GM19395 (cell line): ENCODE data around the gene GPC5.
A peak's percentile ranks its signal among the peaks of the same experiment; 100 is the strongest.
"Not testable (repeated sequence)": the region's sequence is repeated elsewhere in the genome, so short reads cannot be mapped to it uniquely, and the experiment has no call there.

Experiments used
- ATAC-seq: cut with Tn5 transposase; IDR thresholded peaks from one replicate; pipeline ENCODE4 v1.9.1; 2021; ENCODE audit warnings: mild to moderate bottlenecking, moderate library complexity; ENCODE audit not compliant: unreplicated experiment

GPC5 gene

DNA sequence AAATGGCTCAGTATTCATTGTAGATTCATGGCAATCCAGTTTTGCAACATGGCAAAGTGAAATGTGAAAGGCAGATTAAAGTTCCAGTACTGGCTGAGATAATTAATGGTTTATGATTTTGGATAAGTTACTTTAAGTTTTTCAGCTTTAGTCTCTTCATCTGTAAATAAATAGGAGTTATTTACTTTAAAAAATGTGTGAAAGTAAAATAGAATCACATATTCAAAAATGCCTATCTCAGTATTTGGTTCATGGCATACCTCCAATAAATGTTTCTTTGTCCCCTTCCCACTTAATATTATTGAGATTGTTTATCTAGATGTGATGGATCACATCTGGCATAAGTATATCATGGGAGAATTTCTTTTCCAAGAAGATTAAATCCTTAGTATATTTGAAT is 426.0 kb downstream of the GPC5 start:
- ATAC-seq, result no peak

DNA sequence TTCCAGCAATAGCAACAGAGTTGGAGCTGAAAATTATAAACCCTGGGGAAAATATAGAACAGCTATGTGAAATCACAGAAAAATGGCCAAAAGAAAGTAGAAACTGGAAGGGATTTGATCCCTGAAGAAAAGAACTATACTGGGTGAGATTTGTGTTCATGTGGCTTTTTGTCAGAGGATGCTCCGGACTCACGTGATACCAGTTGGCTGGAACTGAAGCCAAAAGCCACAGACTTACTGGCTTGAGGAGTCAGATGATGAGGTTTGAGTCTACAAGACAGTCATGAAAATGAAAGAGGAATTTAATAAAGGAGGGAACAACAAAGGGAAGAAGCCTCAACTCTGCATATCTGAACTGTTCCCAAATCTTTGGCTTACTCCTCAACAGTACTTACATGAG is 427.1 kb downstream of the GPC5 start:
- ATAC-seq, result no peak

- ATAC-seq, result no peak
Measured at GRCh38 chr13:91836553-91836952, 438.1 kb downstream of the GPC5 start.

DNA sequence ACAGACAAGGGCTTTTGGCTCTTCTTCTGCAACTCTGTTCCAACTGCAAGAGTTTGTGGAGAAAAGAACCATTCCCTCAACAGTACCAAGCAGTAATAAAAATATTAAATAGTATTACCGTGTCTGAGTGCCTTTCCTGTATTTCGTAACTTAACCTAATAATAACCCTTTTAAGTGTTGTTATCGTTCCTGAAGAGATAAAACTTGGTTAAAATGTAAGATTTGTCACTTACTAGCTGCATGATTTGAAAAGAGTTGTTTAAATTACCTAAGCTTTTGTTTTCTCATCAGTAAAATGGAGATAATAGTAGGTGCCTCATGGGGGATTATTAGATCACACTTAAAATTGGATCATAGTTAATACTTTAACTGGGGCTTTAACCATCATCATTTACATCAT is 447.2 kb downstream of the GPC5 start:
- no peak for ATAC-seq

GRCh38 chr13:91863699-91864098 is 465.3 kb downstream of the GPC5 start:
- ATAC-seq, result no peak

- no peak for ATAC-seq
Measured at GRCh38 chr13:91868351-91868750, 469.9 kb downstream of the GPC5 start.

DNA sequence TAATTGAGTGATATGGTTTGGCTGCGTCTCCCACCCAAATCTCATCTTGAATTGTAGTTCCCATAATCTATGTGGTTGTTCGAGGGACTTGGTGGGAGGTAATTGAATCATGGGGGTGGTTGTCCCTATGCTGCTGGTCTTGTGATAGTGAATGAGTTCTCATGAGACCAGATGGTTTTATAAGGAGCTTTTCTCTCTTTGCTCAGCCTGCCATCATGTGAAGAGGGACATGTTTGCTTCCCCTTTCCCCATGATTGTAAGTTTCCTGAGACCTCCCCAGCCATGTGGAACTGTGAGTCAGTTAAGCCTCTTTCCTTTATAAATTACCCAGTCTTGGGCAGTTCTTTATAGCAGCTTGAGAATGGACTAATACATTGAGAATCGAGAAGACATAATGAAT is 480.1 kb downstream of the GPC5 start:
- no peak for ATAC-seq

GRCh38 chr13:91879360-91879759 is 480.9 kb downstream of the GPC5 start:
- ATAC-seq, result no peak

- no peak for ATAC-seq
Measured at GRCh38 chr13:91882918-91883317, 484.5 kb downstream of the GPC5 start.

GRCh38 chr13:91889641-91890040 is 491.2 kb downstream of the GPC5 start:
- ATAC-seq, result no peak

- ATAC-seq, result no peak
Measured at GRCh38 chr13:91891141-91891540, 492.7 kb downstream of the GPC5 start.

- no peak for ATAC-seq
Measured at GRCh38 chr13:91893040-91893439, 494.6 kb downstream of the GPC5 start.

DNA sequence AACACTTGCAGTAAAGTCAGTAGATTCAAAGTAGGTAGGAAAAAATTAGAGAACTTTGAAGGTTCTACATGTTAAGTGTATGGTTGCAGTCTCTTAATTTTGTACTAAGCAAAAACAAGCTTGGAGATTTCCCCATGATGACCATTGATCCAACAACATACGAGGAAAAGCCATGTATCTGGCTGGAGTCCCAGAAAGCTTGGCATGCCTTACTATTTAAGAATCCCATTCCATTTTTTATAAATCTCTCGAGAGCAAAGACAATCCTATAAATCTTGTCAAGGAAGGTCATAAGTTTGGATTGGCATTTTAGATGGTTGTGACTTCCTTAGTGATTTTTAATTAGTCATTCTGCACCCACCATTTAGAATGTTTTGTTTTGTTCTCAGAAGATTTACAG is 495.9 kb downstream of the GPC5 start:
- no peak for ATAC-seq

DNA sequence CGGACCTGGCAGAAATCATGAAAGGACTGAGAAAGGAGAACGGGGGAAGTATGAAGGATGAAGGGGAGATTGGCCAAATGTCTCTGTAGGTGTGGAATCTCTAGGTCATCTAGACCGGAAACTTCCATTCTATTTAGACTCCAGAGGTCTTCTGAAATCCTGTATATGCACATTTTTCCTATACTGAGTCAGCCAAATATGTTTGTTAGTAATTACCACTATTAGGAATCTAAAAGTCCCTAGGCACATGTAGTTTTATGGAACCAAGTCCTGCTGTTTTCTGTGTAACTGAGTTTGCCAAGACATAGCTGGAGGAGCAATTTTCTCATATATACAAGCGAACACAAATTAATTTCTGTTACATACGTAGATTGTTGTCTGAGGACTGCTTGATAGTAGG is 498.1 kb downstream of the GPC5 start:
- no peak for ATAC-seq

DNA sequence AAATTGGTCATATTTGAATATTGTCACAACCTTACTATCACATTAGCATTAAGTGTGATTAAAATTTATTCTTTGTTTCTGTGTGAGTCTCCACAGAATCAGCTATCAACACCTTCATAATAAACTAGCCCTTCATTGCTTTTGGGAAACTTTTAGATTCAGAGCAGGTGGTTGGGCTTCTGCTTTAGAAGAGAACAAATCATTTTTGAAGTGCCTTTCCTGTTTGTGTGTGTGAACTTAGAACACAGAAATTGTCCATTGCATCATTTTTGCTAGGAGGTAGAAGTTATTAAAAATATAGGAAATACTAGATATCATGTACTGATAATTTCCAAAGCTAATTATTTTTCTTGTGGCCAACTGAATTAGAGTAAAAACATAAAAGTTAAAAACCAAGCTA is 500.6 kb downstream of the GPC5 start:
- ATAC-seq, result not testable (repeated sequence)

DNA sequence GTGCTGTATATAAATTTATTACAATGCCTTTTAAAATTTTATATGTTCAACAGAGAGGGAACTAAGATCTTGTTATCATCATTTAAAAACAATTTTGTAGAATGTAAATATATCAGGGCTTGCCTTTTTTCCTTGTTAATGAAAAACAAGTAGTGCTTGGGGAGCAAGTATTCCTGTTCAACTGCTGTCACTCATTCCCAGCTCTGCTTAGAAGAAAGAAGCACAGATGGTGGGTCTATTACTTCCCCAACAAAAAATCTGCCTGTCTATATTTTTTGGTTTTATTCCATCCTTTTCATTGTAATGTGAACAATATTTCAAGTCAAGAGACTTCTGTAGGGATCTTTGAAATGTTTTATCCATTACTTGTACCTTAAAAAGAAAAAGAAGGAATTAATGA is 503.9 kb downstream of the GPC5 start:
- no peak for ATAC-seq

- ATAC-seq, result peak; percentile 96
Measured at GRCh38 chr13:91904005-91904404, 505.6 kb downstream of the GPC5 start.

- ATAC-seq, result peak; percentile 56
Measured at GRCh38 chr13:91904597-91904996, 506.2 kb downstream of the GPC5 start.

GRCh38 chr13:91907398-91907797 is 509.0 kb downstream of the GPC5 start:
- ATAC-seq, result no peak

GRCh38 chr13:91909617-91910016 is 511.2 kb downstream of the GPC5 start:
- ATAC-seq, result no peak

- ATAC-seq, result no peak
Measured at GRCh38 chr13:91922969-91923592, 524.7 kb downstream of the GPC5 start.

GRCh38 chr13:91930687-91931086 is 532.3 kb downstream of the GPC5 start:
- no peak for ATAC-seq

DNA sequence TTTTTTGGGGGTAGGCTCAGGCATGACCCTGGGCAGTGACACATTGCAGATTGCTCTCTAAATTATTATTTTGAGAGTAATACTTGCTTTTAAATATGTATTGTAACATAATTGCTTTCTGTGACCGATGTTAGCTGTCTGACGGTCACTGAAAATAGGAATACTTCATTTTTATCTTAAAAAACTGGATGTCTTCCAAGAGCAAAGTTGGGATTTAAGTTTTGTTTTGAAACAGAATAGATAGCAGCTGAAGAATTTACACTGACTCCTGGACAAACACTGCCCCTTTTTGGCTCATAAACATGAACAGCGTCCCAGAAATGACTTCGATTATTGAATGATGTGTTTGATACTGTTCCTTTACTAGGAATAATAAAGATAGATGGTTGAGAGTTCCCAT is 535.9 kb downstream of the GPC5 start:
- ATAC-seq, result no peak
